Measurements from ENCODE around the gene SV2C. TPM values are rescaled to one million over a fixed set of nuclear protein-coding genes. Genes with fewer than 3 reads are reported as not detected.
"Not testable (repeated sequence)": the region's sequence is repeated elsewhere in the genome, so short reads cannot be mapped to it uniquely, and the experiment has no call there.

The SV2C gene
- polyA plus RNA-seq, 1 donor (not counting 4 experiments of a cell fraction or from before 2014, with no cell fraction given) = 0.34 TPM

- DNase-seq (ENCODE audit: low read depth, low spot score) (no peak), FAIRE-seq (no peak)
- H3K36me3 ChIP-seq (ENCODE audit: control insufficient read depth in 2 of 2, extremely low read depth in 1 of 2, insufficient read depth in 2 of 2, low read length in 2 of 2) = no peaks in the 10 kb centered on the region
- H3K9me1 ChIP-seq (ENCODE audit: control insufficient read depth, extremely low read depth, insufficient read depth, low read length) = no peaks in the 10 kb centered on the region
- no peak overlapping the region for H3K27ac ChIP-seq (ENCODE audit: control insufficient read depth, insufficient read depth, low read length)
- no peak overlapping the region for H3K4me2 ChIP-seq (ENCODE audit: control insufficient read depth, extremely low read depth, insufficient read depth, low read depth, low read length)
- no peak overlapping the region for H3K9ac ChIP-seq (ENCODE audit: control insufficient read depth, extremely low read depth, insufficient read depth, low read length)
- no peak overlapping the region for H2AFZ ChIP-seq (ENCODE audit: control insufficient read depth, low read length)
- TF ChIP-seq EZH2 (IDR thresholded peaks at IDR 0.05; ENCODE audit: low read length) = no peak
- TF ChIP-seq CTCF (optimal IDR thresholded peaks at IDR 0.05 in 1 of 3, IDR thresholded peaks at IDR 0.05 in 1 of 3, conservative IDR thresholded peaks at IDR 0.05 in 1 of 3; ENCODE audit: extremely low read depth in 1 of 3, insufficient read depth in 2 of 3, low read length in 3 of 3) = no peak
- no peaks in the 10 kb centered on the region for H3K9me3 ChIP-seq (ENCODE audit: control insufficient read depth, low read depth, low read length)
- no peak overlapping the region for H3K4me3 ChIP-seq (ENCODE audit: control insufficient read depth in 2 of 3, extremely low read depth in 1 of 3, insufficient read depth in 2 of 3, low read depth in 1 of 3, low read length in 3 of 3)
- dilution Hi-C loops (cut with MboI; ENCODE audit: extremely low pct_ligation_motif_present, low sequenced_read_pairs) = no loop called here
- no peaks in the 10 kb centered on the region for H3K79me2 ChIP-seq (ENCODE audit: control insufficient read depth, insufficient read depth, low read length)
- H3K4me1 ChIP-seq (ENCODE audit: control insufficient read depth, extremely low read depth, insufficient read depth, low read length) = no peaks in the 10 kb centered on the region
- H4K20me1 ChIP-seq (ENCODE audit: control insufficient read depth, extremely low read depth, insufficient read depth, low read length) = no peaks in the 10 kb centered on the region
- H3K27me3 ChIP-seq (ENCODE audit: control insufficient read depth, extremely low read depth, insufficient read depth, low read length) = no peaks in the 10 kb centered on the region
Measured at GRCh38 chr5:76298852-76299251, 215.7 kb downstream of the SV2C start.

GRCh38 chr5:76299592-76299991 is 216.4 kb downstream of the SV2C start:
- dilution Hi-C loops (cut with MboI; ENCODE audit: extremely low pct_ligation_motif_present, low sequenced_read_pairs) = no loop called here
- H3K79me2 ChIP-seq (ENCODE audit: control insufficient read depth, insufficient read depth, low read length) = no peaks in the 10 kb centered on the region
- H3K4me2 ChIP-seq (ENCODE audit: control insufficient read depth, extremely low read depth, insufficient read depth, low read depth, low read length) = no peak overlapping the region
- no peak overlapping the region for H3K27ac ChIP-seq (ENCODE audit: control insufficient read depth, insufficient read depth, low read length)
- no peak for FAIRE-seq
- no peaks in the 10 kb centered on the region for H3K4me1 ChIP-seq (ENCODE audit: control insufficient read depth, extremely low read depth, insufficient read depth, low read length)
- no peak for TF ChIP-seq EZH2 (IDR thresholded peaks at IDR 0.05; ENCODE audit: low read length)
- TF ChIP-seq CTCF (optimal IDR thresholded peaks at IDR 0.05 in 1 of 3, IDR thresholded peaks at IDR 0.05 in 1 of 3, conservative IDR thresholded peaks at IDR 0.05 in 1 of 3; ENCODE audit: extremely low read depth in 1 of 3, insufficient read depth in 2 of 3, low read length in 3 of 3) = no peak
- no peak overlapping the region for H3K9ac ChIP-seq (ENCODE audit: control insufficient read depth, extremely low read depth, insufficient read depth, low read length)
- H3K9me1 ChIP-seq (ENCODE audit: control insufficient read depth, extremely low read depth, insufficient read depth, low read length) = no peaks in the 10 kb centered on the region
- no peak overlapping the region for H3K4me3 ChIP-seq (ENCODE audit: control insufficient read depth in 2 of 3, extremely low read depth in 1 of 3, insufficient read depth in 2 of 3, low read depth in 1 of 3, low read length in 3 of 3)
- H2AFZ ChIP-seq (ENCODE audit: control insufficient read depth, low read length) = no peak overlapping the region
- no peaks in the 10 kb centered on the region for H4K20me1 ChIP-seq (ENCODE audit: control insufficient read depth, extremely low read depth, insufficient read depth, low read length)
- no peaks in the 10 kb centered on the region for H3K27me3 ChIP-seq (ENCODE audit: control insufficient read depth, extremely low read depth, insufficient read depth, low read length)
- H3K36me3 ChIP-seq (ENCODE audit: control insufficient read depth in 2 of 2, extremely low read depth in 1 of 2, insufficient read depth in 2 of 2, low read length in 2 of 2) = no peaks in the 10 kb centered on the region
- H3K9me3 ChIP-seq (ENCODE audit: control insufficient read depth, low read depth, low read length) = no peaks in the 10 kb centered on the region
- no peak for DNase-seq (ENCODE audit: low read depth, low spot score)

- H3K4me1 ChIP-seq (ENCODE audit: control insufficient read depth, extremely low read depth, insufficient read depth, low read length); DNase-seq (ENCODE audit: low read depth, low spot score); H3K4me3 ChIP-seq (ENCODE audit: control insufficient read depth in 2 of 3, extremely low read depth in 1 of 3, insufficient read depth in 2 of 3, low read depth in 1 of 3, low read length in 3 of 3); H4K20me1 ChIP-seq (ENCODE audit: control insufficient read depth, extremely low read depth, insufficient read depth, low read length); H2AFZ ChIP-seq (ENCODE audit: control insufficient read depth, low read length); H3K9me3 ChIP-seq (ENCODE audit: control insufficient read depth, low read depth, low read length); dilution Hi-C loops (cut with MboI; ENCODE audit: extremely low pct_ligation_motif_present, low sequenced_read_pairs); H3K4me2 ChIP-seq (ENCODE audit: control insufficient read depth, extremely low read depth, insufficient read depth, low read depth, low read length); H3K27me3 ChIP-seq (ENCODE audit: control insufficient read depth, extremely low read depth, insufficient read depth, low read length); FAIRE-seq; H3K9me1 ChIP-seq (ENCODE audit: control insufficient read depth, extremely low read depth, insufficient read depth, low read length); H3K36me3 ChIP-seq (ENCODE audit: control insufficient read depth in 2 of 2, extremely low read depth in 1 of 2, insufficient read depth in 2 of 2, low read length in 2 of 2); H3K79me2 ChIP-seq (ENCODE audit: control insufficient read depth, insufficient read depth, low read length); H3K27ac ChIP-seq (ENCODE audit: control insufficient read depth, insufficient read depth, low read length); H3K9ac ChIP-seq (ENCODE audit: control insufficient read depth, extremely low read depth, insufficient read depth, low read length): not testable (repeated sequence)
Measured at GRCh38 chr5:76301932-76302331, 218.7 kb downstream of the SV2C start.

- H3K4me3 ChIP-seq (ENCODE audit: control insufficient read depth in 2 of 3, extremely low read depth in 1 of 3, insufficient read depth in 2 of 3, low read depth in 1 of 3, low read length in 3 of 3); FAIRE-seq; H4K20me1 ChIP-seq (ENCODE audit: control insufficient read depth, extremely low read depth, insufficient read depth, low read length); H3K27me3 ChIP-seq (ENCODE audit: control insufficient read depth, extremely low read depth, insufficient read depth, low read length); H3K9ac ChIP-seq (ENCODE audit: control insufficient read depth, extremely low read depth, insufficient read depth, low read length); H3K9me3 ChIP-seq (ENCODE audit: control insufficient read depth, low read depth, low read length); DNase-seq (ENCODE audit: low read depth, low spot score); dilution Hi-C loops (cut with MboI; ENCODE audit: extremely low pct_ligation_motif_present, low sequenced_read_pairs); H3K9me1 ChIP-seq (ENCODE audit: control insufficient read depth, extremely low read depth, insufficient read depth, low read length); H3K36me3 ChIP-seq (ENCODE audit: control insufficient read depth in 2 of 2, extremely low read depth in 1 of 2, insufficient read depth in 2 of 2, low read length in 2 of 2); H3K4me2 ChIP-seq (ENCODE audit: control insufficient read depth, extremely low read depth, insufficient read depth, low read depth, low read length); H3K79me2 ChIP-seq (ENCODE audit: control insufficient read depth, insufficient read depth, low read length); H2AFZ ChIP-seq (ENCODE audit: control insufficient read depth, low read length); H3K4me1 ChIP-seq (ENCODE audit: control insufficient read depth, extremely low read depth, insufficient read depth, low read length); H3K27ac ChIP-seq (ENCODE audit: control insufficient read depth, insufficient read depth, low read length): not testable (repeated sequence)
Measured at GRCh38 chr5:76302661-76303060, 219.5 kb downstream of the SV2C start.

Measured in keratinocyte (primary cell).